GM04503 (cell line): Measurements from ENCODE around the gene SFMBT1.

Experiments
- DNase-seq: peaks from one replicate; pipeline ENCODE4 v3.0.0-alpha.2; 2012; ENCODE audit warnings: low read depth

SFMBT1 gene

DNA sequence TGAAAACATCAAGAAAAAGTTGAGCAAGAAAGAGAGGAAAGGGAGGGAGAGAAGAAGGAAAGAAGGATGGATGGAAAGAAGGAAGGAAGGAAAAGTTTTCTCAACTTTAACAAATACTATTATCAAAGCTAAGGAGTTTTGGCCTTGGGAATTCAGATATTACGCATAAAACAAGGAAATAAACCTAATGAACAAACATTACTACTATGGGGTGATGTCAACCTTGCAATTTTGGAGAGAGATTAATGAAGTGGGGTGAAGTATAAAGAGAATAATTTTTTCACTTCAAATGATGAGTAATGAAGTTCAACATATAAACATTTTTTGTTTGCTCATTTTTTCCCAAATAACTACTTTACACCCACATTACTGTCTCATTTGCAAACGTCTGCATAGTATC, 55.2 kb downstream of the SFMBT1 start:
- no peak for DNase-seq

GRCh38 chr3:52986938-52987337, 58.9 kb downstream of the SFMBT1 start:
- no peak for DNase-seq

DNA sequence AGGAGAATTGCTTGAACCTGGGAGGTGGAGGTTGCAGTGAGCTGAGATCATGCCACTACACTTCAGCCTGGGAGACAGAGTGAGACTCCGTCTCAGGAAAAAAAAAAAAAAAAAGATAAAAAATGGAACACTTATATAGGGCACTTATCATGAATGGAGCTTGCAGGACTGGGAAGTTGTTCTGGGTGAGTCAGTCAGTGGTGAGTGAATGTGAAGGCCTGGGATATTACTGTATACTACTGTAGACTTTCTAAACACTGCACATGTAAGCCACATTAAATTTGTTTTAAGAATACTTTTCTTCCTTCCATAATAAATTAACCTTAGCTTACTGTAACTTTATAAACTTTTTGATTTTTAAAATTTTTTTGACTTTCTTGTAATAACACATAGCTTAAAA, 59.8 kb downstream of the SFMBT1 start:
- DNase-seq, result no peak

DNA sequence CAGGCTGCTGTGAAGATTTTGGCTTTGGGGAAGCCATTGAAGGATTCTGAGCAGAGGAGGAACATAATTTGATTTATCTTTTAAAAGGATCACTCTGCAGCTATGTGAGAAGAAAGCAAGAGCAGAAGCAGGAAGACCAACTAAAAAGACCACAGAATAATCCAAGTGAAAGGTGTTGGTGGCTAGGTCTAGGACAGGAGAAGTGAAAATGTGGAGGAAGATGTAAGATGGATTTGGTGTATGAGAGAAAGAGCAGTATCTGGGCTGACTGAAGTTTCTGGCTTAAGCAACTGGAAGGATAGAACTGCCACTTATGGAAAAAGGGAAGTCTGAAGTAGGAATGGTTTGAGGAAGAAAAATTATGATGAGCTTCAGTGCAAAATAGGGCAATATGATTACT, 62.0 kb downstream of the SFMBT1 start:
- DNase-seq, result no peak

GRCh38 chr3:52983336-52983807, 62.5 kb downstream of the SFMBT1 start:
- DNase-seq, result no peak

DNA sequence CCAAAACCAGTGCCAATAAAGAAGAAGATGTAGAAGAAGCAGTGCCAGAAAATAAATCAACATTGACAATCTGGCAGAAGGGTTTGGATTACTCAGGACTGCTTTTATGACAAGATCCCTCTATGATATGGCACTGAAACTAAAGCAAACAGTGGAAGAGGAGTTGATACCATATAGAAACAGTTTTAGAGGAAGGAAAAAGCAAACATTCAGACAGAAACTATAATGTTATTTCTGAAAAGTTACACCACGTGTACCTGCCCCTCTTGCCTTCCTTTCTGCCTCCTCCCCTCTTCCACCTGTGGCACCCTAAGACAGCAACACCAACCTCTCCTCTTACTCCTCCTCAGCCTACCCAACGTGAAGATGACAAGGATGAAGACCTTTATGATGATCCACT, 63.0 kb downstream of the SFMBT1 start:
- no peak for DNase-seq

GRCh38 chr3:52979190-52979983, 66.5 kb downstream of the SFMBT1 start:
- DNase-seq, result no peak

- DNase-seq, result no peak
Observed at GRCh38 chr3:52978109-52978754, 67.6 kb downstream of the SFMBT1 start.

GRCh38 chr3:52973806-52974205, 72.1 kb downstream of the SFMBT1 start:
- no peak for DNase-seq

GRCh38 chr3:52971895-52972294, 74.0 kb downstream of the SFMBT1 start:
- no peak for DNase-seq

DNA sequence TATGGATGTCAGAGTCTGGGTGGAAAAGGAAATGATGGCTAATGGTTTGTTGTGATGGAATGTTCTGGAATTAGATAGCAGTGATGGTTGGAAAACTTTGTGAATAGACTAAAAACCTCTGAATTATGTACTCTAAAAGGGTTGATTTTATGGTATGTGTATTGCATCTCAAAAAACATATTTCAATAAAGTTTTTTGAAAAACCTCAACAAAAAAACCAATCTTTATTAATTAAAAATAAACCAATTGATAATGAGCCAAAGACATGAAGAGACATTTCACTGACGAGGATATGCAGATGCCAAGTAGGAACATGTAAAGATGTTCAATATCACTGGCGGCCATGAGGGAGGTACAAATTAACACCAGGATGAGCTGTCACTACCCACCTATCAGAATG, 78.5 kb downstream of the SFMBT1 start:
- DNase-seq, result no peak

DNA sequence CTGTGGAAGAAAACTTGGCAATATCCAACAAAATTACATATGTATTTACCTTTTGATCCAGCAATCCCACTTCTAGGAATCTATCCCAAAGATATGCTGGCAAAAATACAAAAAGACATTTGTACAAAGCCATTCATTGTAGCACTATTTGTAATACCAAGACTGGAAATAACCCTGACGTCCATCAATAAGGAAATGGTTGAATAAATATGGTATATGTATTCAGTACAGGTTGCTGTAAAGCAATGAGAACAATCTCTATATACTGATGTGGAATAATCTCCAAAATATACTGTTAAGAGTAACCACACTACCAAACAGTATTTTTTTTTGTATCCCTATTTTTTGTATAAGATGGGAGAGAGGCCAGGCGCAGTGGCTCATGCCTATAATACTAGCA, 83.7 kb downstream of the SFMBT1 start:
- no peak for DNase-seq

DNA sequence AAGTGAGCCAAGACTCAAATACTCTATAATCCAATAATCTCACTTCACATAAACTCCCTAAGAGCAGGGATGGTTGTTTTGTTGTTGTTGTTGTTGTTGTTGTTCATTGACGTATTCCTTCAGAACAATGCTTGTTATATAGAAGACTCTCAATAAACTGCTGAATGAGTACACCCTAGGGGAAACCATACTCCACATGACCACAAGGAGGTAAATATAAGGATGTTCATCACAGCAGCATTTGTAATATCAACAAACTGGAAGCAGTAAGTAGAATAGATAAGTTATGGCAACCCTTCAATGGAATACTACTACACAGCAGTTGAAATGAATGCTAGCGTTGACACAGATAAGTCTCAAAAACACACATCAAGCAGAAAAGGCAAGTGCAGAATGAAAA, 86.1 kb downstream of the SFMBT1 start:
- no peak for DNase-seq

- DNase-seq, result no peak
Observed at GRCh38 chr3:52939600-52939999, 106.3 kb downstream of the SFMBT1 start.

- DNase-seq, result peak; percentile 3
Observed at GRCh38 chr3:52934630-52935530, 111.0 kb downstream of the SFMBT1 start.

GRCh38 chr3:52931889-52932288, 114.0 kb downstream of the SFMBT1 start:
- no peak for DNase-seq

DNA sequence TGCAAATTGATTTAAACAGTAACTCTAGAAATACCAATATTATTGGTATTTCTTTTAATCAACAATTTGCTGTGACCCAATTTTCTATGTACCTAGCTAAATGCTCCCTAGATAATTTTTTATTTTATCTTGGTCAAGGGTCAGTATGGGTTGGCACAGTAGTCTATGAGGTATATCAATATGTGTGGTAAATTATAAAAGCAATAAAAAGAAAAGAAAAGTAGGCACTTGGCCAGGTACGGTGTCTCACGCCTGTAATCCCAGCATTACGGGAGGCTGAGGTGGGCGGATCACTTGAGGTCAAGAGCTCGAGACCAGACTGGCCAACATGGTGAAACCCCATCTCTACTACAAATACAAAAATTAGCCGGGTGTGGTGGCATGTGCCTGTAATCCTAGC, 114.5 kb downstream of the SFMBT1 start:
- DNase-seq, result no peak

DNA sequence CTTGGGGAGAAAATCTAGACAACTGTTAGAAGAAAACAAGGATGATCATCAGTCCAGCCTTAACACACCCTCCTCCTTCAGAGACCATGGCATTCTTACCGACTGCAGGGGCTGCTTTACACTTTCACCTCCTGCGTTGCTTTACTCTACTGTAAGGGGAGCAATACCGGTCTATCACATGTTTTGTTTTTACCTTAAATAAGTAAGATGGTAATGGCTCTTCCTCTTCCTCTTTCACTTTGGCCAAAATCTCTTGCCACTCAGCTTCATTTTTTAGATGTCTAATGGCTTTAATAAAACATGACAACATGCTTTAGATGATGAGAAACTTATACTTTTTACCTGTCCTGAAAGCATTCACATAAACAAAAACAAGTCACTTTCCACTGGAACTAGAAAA, 115.1 kb downstream of the SFMBT1 start:
- no peak for DNase-seq

- DNase-seq, result no peak
Observed at GRCh38 chr3:52926554-52926953, 119.3 kb downstream of the SFMBT1 start.

DNA sequence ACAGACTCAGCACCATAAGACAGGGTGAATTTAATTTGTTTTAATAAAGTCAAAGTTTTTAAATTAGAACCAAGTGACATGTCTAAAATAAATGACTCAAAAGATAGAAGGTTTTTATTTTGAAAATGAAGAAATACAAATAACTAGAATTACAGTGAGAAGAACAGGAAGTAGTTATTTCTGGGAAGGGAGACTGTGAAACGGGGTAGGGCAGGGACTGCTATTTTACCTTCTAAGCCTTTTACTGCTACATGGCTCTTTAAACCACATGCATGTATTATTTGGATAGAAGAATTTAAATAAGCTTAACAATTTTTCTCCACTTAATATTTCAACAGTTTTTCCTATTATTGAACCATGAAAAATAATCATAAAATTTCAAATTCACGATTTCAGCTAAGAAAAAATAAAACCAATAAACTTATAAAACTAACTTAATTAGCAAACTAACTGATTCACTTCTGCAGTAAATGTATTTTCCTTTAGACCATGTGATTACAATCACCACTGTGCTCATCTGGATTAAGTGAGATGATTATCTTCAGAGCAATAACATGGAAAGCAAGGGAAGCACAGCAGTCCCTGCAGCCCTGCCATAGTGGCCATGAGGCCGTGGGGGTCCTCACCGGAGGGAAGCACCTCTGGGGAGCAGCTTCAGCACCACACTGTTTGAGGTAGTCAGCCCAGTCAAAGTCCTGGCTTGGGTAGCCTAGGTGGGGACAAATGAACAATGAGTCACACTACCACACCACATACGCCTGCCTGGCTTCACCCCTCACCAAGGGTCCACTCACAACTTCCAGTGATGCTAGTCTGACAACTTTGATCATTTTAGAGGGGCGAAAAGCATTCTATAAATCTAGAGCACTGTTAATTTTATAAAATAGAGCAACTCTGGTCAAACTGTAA, 120.2 kb downstream of the SFMBT1 start:
- no peak for DNase-seq

DNA sequence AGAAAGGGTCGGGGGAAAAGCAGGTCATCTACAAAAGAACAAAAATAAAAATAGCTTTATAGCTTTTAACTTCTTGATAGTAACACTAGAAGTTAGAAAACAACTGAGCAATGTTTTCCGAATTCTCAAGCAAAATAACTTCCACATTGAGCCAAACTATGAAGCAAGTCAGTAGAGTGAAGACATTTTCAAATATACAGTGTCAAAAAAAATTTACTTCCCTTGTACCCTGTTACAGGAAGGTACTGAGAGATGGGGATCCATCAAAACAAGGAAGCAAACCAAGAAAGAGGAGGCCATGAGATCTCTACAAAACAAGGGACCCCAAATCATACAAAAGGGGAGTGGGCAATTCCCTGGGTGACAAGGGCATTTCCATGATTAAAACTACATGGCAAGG, 121.9 kb downstream of the SFMBT1 start:
- DNase-seq, result no peak

DNA sequence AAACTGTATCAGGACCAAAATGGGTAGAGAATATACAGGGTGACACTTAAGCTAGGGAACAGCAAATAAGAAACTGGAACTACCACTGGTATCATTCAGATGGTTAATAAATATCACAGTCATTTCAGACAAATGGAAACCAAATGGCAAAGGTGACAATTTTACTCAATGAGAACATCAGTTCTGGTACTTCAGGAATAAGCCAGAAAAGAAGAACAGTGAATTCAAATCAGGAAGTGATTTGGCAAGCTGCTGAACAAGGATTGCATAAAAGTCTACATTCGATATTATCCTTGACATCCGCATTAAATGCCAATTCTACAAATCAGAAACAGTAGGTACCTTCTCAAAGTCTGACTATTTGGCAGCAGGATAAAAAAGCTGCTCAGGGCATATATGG, 125.0 kb downstream of the SFMBT1 start:
- no peak for DNase-seq
